GM10266 (cell line): ENCODE results near the gene ANKRD33B.
"Not testable (repeated sequence)": the region's sequence is repeated elsewhere in the genome, so short reads cannot be mapped to it uniquely, and the experiment has no call there.

Experiments used
- DNase-seq: peaks from one replicate; pipeline ENCODE4 v3.0.0; 2012; ENCODE audit errors: extremely low spot score
- CTCF ChIP-seq: IDR thresholded peaks from 2 replicates; pipeline ENCODE4 v1.5.1; 2012; ENCODE audit warnings: mild to moderate bottlenecking, low read depth; ENCODE audit not compliant: control insufficient read depth, insufficient read depth; ENCODE audit errors: missing control alignments

The ANKRD33B gene

DNA sequence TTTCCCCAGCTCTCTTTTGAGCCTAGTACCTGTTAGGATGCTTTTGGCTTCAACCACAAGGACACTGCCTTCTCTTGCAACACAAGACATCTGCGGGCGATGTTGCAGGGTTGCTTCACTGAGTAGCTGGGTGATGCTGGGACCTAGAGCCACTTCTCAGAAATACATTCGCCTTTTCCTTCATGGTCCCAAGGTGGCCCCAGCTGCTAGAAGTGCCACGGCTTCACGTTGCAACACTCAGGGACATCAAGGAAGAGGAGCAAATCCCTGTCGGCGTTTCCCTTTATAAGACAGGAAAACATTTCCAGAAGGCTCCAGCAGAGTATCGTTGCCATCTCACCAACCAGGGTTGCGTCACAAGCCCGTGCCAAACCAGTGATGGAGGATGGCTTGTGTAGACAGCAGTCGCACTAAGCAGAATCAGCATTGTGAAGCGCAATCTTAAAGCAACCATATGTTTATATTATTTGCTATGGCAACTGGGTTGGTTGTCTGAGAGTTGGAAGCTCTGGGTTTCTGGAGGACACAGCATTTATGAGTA lies 62.7 kb downstream of the ANKRD33B start:
- TF ChIP-seq CTCF, result no peak
- DNase-seq, result no peak

- no peak for DNase-seq
- TF ChIP-seq CTCF, result no peak
Observed at GRCh38 chr5:10627160-10627701, 63.4 kb downstream of the ANKRD33B start.

- DNase-seq, result no peak
- no peak for TF ChIP-seq CTCF
Observed at GRCh38 chr5:10628601-10629000, 64.7 kb downstream of the ANKRD33B start.

GRCh38 chr5:10629682-10630081 lies 65.8 kb downstream of the ANKRD33B start:
- TF ChIP-seq CTCF, result no peak
- DNase-seq, result no peak

GRCh38 chr5:10630126-10630525 lies 66.3 kb downstream of the ANKRD33B start:
- no peak for DNase-seq
- no peak for TF ChIP-seq CTCF

- DNase-seq, result not testable (repeated sequence)
Observed at GRCh38 chr5:10630744-10631143, 66.9 kb downstream of the ANKRD33B start.

DNA sequence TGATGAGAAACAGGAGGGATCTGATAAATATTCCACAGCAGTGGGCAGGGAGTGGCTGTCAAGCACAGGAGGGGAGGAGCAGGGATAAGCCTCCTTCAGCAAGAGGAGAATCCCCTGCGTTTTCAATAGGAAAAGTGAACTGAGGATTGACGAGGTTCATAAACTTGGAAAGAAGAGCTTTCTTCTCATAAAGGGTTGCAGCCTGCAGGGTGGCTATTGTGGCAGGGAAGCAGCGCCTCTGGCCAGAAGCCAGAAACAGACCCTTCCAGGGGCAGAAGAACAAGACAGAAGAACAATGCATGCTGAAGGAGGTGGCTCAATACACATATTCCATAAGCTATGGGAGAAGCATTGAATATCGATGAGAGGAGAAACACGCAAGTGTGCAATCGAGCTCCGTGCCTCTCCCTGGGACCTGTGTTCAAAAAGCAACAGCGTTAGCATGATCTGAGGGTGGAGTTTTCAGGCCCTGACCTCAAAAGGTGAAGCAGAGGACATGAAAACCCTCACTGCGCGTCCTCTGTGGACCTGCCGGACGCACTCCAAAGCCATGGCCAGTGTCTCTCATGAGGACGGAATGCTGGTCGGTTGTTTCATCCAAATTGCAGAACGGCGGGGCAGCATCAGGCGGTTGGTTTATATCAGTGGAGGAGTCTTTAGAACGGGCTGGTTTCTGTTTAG lies 67.6 kb downstream of the ANKRD33B start:
- no peak for DNase-seq
- TF ChIP-seq CTCF, result no peak

DNA sequence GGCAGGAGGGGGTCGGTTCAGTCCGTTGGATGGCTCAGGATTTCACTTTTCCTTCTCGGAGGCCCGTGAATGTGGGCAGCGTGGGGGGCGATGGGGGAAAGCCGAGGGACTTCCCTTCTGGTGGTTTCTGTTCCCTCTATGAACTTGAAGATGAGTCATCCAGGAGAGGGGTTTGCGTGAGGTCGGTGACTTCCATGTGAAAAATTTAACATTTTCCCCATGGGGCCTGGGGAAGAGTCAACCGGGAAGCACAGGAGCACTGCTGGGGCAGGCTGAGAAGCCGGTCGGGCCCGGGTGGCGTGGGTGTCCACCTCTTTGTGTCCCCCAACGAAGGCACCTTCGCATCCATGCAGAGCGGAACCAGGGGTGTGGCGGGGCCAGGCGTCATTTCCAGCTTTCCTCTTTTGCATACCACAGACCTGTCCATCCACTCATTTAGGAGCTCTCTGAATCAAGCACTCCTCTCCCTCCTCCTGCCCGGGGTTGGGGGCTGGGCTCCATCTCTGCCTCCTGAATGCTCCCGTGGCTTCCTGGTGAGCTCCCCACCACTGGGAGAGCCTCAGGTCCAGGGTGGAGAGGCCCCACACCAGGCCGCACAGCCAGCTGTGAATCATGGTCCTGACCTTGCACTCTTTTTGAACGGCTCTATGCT lies 68.4 kb downstream of the ANKRD33B start:
- TF ChIP-seq CTCF, result no peak
- DNase-seq, result peak; percentile 68
